Measurements from ENCODE around the gene DBNL. TPM values are rescaled to one million over a fixed set of nuclear protein-coding genes. Genes with fewer than 3 reads are reported as not detected.

Gene DBNL
- total RNA-seq, 2 donors from 2014 or later, result 93.8 to 137 TPM

DNA sequence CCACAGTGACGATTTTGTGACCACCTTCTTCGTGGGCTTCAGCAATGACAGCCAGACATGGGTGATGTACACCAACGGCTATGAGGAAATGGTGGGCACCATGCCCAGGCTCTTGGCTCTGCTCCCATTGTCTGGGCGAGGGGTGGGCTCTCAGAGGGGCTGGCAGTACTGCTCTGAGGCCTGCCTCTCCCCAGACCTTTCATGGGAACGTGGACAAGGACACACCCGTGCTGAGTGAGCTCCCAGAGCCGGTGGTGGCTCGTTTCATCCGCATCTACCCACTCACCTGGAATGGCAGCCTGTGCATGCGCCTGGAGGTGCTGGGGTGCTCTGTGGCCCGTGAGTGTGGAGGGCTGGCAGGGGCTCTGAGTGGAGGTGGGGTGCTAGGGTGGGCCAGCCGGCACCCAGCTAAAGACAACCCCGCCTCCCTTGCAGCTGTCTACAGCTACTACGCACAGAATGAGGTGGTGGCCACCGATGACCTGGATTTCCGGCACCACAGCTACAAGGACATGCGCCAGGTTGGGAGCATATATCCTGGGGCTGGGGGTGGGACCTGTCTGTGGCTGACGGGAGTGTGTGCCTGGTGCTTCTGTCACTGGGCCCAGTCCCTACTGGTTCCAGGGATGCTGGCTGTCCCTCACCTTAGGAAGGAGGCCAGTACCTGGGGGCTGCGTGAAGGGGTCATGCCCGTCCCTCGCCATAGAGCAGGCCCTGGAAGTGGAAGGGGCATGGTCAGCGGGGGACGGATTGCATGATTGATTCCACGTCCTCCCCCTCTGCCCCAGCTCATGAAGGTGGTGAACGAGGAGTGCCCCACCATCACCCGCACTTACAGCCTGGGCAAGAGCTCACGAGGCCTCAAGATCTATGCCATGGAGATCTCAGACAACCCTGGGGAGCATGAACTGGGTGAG lies 66.5 kb downstream of the DBNL start:
- Mint-ChIP-seq H3K9me3 (no peaks in the 10 kb centered on the region), H3K4me1 (no peaks in the 10 kb centered on the region), H3K27me3 (peaks cover 4% of the 10 kb centered on the region), H3K4me3 (no peak overlapping the region), H3K27ac (no peak overlapping the region), H3K36me3 (ENCODE audit: low read depth) (peaks cover 23% of the 10 kb centered on the region)
- no peak for ATAC-seq (replicated peaks)

Other genes starting within 250 kb of the DBNL start
- 100 to 1,000 TPM in 1 of 2 donors, 10 to 100 TPM in 1; 68.0 to 113 TPM for gene MRPS24, start 175.2 kb upstream of the DBNL start, total RNA-seq
- gene URGCP, start 138.1 kb upstream of the DBNL start, total RNA-seq, result 10 to 100 TPM; 19.0 to 27.5 TPM
- 1 to 10 TPM; 3.0 to 8.3 TPM for gene UBE2D4, start 118.3 kb upstream of the DBNL start, total RNA-seq
- not detected for gene SPDYE1, start 46.8 kb upstream of the DBNL start, total RNA-seq
- gene PGAM2, start 20.9 kb downstream of the DBNL start, total RNA-seq, result 1 to 10 TPM in 1 of 2 donors, not detected in 1; 2.4 TPM
- gene POLM, start 37.8 kb downstream of the DBNL start, total RNA-seq, result 10 to 100 TPM; 27.8 to 33.9 TPM
- gene AEBP1, start 59.6 kb downstream of the DBNL start, total RNA-seq, result 1 to 10 TPM; 1.2 to 5.3 TPM
- 100 to 1,000 TPM; 114 to 181 TPM for gene POLD2, start 78.8 kb downstream of the DBNL start, total RNA-seq
- gene MYL7, start 96.6 kb downstream of the DBNL start, total RNA-seq, result not detected
- gene GCK, start 144.7 kb downstream of the DBNL start, total RNA-seq, result 1 to 10 TPM in 1 of 2 donors, under 1 TPM in 1; 0.58 to 1.2 TPM
- 10 to 100 TPM; 34.4 to 66.8 TPM for gene YKT6, start 156.3 kb downstream of the DBNL start, total RNA-seq

All from activated T-helper 17 cell treated with anti-CD3 and anti-CD28 coated beads, Interleukin-2, amount 50 U/mL, for 72 hours (primary cell).